DLD1 (cell line): ENCODE measurements around the gene CDH4.

Source experiments
- in situ Hi-C: cut with HindIII; loops from 2 replicates; pipeline ENCODE4 v1.10.0; 2017; ENCODE audit warnings: low sequenced_read_pairs

The CDH4 gene

DNA sequence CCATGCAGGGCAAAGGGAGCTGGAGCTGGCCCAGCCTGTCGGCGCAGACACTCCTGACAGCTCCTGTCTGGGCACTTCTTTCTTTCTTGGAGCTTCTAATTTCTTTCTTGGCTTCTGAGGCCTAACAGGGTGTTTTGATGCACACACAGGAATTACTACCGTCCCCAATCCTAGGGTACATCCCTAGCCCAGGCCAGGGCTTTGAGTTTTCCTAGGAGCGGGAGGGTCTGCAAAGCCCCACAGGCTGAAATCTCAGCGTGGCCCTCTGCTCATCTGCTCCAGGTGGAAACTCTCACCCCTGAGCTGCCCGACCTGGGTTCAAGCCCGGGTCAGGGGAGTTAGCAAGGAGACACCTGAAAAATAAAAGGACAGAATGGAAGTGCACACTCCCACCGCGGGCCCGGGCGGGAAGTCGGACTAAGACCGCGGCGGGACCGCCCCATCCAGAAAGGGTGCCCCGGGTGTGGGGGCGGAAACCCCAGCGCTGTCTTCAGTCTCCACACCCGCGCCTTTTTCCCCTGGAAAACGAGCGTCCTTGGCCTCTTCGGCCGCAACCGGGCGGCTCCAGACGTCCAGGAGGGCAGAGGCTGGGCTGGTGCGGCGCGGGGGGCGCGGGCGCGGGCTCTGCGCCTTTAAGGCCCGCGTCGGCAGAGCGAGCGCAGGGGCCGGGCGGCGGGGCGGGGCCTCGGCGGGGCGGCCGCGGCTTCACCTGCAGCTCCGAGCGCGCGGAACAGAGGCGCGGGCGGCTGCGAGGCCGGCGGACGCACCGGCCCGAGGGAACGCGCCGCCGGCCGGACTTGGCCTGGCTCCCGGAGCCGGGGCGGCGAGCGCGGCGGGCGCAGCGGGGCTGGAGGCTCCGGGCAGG is at the start of gene CDH4:
Gene CDH4, plus strand, starts transcription at position 733 of the 865 bp plus-strand sequence.
- in situ Hi-C loops = no loop called here

DNA sequence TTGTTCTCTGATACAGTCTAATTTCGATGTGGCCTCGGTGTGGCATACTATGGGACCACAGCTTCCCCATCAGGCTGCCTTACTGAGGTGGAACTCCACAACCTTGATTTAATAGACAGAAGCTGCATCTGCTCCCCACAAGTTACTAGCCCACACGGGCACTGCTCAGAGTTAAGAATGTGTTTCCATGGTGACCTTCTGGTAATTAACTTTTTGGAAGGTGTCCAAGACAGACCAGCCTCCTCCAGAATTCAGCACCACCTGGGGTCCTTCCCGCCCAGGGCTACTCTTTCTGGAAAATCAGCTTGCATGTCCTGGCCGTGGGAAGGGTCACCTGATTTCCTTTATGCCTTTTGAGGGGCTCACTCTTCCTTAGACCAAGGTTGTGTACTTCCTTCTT is 48.7 kb upstream of the CDH4 start:
- in situ Hi-C loops = no loop called here

DNA sequence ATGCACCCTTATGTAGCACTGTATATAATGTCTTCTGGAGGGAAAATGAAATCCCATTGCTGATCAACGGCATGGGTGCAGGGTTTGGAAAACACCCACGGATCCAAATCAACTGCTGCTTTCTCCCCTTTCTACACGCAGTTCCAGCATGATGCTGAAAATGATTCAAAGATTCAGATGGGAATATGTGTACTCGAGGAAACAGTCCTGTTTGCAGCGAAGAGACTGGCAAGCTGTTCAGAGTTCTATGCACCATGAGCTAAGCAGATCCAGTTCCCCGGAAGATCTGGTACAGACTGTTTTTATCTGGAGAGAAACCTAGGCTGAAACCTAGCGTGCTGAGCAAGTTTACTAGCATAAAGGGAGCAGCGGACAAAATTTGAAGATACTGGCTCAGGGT is 47.9 kb upstream of the CDH4 start:
- in situ Hi-C loops = no loop called here

DNA sequence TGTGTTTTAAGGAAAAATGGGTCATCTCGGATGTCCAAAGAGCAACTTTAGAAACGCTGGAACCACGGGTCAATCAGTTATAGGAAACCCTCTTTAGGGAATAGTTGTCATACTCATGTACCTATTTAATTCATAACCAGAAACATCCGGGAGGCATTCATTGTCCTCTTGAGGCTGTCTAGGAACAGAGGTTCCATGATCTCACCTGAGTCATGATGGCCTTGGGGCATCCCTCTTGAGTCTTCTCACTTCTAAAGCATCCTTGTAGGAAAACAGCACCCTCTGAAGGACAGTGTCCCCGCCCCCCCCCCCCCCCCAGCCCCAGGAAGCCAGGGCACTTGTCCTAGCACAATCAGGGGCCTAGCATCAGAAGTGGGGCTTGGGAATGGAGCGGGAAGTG is 46.3 kb upstream of the CDH4 start:
- in situ Hi-C loops = no loop called here

DNA sequence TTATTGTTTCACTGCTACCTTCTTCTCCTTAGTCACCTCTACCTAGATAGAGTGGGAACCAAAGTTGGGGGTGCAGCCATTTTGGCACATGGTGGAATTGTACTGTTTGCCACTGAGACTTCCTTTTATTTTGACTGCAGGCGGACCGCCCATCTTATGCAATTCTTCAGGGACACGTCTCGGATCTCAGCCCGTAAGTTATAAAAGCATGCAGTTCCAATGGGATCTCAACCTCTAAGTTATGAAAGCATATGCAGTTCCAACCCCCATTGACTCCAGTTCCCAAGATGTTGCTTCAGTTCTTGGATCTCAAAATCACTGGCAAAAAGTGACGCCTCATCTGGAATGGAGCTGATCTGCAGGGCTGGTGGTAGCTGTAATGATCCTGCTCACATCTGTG is 41.2 kb upstream of the CDH4 start:
- in situ Hi-C loops = no loop called here

DNA sequence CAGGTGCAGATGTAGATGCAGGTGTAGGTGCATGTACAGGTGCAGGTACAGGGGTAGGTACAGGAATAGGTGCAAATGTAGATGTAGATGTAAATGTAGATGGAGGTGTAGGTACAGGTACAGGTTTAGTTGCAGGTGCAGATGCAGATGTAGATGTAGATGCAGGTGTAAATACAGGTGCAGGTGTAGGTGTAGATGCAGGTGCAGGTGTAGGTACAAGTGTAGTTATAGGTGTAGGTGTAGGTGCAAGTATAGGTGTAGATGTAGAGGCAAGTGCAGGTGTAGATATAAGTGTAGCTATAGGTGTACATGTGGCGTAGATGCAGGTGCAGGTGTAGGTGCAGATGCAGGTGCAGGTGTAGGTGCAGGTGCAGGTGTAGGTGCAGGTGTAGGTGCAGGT is 34.2 kb upstream of the CDH4 start:
- in situ Hi-C loops = no loop called here

DNA sequence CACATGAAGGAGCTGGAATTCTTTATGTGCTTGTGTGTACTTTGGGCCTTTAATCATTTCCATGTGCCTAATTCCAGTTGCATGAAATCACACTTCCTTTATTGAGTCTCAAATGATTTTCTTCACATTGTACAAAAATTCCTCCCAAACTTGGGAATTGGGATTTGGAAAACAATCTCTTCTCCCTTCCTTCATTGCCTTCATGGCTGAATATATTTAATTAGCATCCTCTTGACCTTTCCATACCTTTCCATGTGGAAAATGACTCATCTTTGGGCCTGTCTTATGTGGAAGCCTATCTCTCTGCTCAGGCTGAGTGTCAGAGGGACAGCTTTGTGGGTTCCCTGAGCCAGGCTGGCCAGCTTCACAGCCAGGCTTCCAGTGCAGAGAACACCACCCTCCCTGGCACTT is 33.0 kb upstream of the CDH4 start:
- in situ Hi-C loops = no loop called here

DNA sequence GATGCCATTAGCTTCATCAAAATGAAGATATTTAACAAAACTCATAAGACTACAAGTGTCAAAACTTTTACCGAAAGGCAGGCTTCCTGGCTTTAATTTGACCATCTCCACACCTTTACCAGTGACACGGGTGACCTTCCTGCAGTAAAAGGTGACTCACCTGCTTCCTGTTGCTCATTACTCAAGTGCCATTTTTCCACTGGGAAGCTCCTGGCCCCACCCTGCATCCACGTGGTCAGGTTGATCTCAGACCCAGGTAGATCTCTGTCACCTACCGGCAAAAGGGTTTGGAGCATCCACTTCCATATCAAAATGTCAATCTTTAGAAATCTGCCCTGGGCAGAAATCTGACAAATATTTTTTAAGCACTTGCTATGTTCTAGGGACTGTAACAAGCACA is 31.9 kb upstream of the CDH4 start:
- in situ Hi-C loops = no loop called here

DNA sequence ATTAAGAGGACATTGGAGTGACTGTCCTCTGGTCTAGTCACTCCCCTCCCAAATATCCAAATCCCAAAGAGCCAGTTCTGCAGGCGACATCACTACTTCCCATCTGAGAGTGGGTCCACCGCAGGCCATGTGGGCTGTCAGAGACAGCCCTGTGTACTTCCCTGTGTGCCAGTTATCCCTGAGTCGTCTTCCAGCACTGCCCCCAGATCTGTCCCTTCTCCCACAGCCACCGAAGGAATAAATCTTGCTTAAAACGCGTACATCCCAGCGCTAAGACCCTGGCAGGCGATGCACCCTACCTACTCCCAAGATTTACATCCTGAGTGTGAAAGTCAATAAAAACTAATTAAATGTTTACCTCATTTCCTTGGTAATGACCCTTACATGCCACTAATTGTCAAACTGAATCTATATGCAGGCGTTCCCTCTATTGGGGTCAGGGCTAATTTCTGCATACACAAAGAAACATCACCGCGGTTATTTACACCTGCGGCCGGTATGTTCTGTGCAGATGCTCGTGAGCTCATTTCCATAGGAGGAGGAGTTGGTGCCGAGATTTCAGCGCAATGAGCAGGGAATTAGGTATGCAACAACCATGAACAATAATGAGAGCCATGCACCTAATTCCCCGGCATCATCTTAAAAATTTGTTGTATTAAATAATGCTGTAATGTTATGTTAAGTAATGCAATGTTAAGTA is 31.3 kb upstream of the CDH4 start:
- in situ Hi-C loops = no loop called here

DNA sequence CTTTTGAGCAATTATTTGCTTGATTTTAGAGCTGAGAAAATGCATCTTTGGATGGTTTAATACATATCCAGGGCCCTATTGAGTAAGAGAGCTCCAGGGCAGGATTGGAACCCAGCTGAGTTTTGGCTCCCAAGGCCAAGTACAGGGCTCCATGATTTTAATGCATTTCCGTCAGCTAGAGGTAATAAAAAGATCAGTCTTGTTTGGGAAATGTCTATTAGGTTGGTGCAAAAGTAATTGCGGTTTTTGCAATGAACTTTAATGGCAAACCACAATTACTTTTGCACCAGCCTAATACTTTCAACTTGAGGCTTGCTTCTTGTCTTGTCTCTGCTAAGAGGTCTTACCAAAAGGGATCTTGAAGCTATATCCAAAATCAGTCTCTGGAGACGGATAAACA is 29.4 kb upstream of the CDH4 start:
- in situ Hi-C loops = no loop called here

DNA sequence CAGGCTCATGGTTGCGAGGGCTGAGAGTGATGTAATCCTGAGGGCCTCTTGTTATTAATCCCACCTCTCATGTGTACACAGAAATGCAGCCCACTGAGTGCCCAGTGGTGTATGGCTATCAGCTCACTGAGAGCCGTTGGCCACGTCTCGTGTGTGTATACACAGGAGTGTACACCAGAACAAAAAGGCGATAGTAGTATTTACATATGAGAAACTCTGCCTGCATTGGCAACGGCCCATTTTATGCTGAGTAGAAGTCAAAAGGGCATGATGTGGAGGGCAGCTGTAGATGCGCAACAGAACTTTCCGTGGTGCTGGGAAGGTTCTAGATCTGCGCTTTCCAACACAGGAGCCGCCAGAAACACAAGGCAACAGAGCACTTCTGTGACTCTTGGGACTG is 28.9 kb upstream of the CDH4 start:
- in situ Hi-C loops = no loop called here

DNA sequence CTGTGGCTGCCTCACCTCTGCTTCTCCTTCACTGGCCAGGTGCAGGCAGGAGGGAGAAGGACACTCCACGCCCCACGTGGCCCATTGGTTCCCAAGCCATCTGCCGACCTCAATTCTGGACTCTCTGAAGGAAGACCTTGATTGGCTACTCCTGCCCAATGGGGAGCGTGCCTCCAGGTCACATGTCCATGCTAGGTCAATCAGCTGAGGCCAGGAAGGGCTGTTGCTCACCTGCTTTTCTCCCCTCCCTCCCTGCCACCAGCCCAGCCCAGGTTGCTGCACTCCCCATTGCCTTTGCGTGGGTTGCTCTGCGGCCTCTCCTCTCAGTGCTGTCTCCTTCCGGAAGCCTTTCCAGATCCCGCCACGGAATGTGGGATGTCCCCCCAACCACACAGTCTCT is 21.9 kb upstream of the CDH4 start:
- in situ Hi-C loops = no loop called here

DNA sequence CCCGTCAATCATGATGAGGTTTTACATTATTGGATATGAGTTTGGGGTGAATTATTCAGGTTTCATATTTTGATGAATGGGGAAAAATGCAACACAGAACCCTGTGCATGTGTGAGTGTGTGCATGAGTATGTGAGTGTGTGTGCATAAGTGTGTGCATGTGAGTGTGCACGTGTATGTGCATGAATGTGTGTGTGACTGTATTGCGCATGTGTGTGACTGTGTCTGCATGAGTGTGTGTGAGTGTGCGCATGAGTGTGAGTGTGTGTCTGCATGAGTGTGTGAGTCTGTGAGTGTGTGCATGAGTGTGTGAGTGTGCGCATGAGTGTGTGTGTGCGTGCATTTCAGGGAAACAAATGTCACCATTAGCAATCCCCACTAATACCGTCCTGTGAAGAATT is 18.5 kb upstream of the CDH4 start:
- in situ Hi-C loops = no loop called here

DNA sequence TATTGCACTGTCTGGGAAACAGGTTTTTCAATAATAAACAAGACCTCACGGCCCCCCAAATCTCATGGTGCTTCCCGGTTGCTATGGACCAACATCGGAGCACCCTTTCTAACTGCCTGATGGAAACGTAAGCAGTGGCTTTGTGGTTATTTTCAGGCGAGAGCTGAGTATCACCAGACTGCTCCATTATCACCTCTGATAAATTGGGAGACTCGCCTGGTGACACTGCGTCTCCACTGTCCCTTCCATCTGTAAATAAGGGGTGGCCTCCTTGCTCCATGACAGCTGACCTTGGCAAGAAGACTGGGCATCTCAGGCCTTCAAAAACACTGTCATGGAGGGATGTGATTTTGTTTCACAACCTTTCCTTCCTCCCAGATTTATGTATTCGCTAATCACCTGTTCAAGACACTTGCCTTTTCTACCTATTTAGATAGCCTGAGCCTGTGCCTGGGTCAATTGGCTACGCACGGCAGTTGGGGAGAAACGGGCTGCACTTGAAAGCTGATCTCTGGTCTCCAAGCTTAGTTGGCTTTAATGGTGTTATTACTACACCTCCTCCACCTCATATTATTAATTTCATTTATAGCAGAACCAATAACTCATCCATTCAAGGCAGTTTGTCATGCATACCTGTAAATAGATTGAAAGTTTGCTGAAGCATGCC is 17.7 kb upstream of the CDH4 start:
- in situ Hi-C loops = no loop called here

DNA sequence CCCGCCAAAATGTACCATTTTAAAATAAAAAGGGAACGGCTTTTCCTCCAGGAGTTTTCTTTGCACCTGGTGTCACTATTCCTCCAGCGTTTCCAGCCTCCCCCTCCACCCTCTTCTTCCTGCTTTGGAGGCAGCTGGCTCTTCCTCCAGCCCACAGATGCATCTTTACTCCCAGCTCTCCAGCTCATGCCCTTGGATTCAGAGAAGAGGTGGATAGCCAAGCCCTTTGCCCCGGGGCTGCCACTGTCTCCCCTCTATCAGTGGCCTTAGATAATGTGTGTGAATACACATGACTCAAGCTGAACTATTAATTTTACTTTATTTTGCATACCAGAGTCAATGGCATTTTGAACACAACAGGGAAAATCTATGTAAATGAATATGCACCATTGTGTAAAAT is 15.3 kb upstream of the CDH4 start:
- in situ Hi-C loops = no loop called here

DNA sequence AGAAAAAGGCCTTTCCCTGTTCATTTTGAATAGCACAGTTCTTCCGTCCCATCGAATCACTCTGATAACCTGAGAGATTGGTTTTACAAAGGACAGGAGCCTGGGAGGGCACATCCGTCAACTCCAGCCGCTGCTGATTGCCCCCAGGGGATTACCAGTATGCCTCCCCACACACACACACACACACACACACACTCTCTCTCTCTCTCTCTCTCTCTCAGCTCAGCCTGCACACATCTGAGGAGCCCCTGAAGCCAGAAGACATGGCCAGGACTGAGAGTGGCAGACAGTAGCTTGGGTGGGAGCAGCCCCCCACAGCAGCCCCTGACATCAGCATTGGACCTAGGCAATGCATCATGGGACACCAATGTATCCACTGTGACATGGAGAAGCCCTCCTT is 13.2 kb upstream of the CDH4 start:
- in situ Hi-C loops = no loop called here

DNA sequence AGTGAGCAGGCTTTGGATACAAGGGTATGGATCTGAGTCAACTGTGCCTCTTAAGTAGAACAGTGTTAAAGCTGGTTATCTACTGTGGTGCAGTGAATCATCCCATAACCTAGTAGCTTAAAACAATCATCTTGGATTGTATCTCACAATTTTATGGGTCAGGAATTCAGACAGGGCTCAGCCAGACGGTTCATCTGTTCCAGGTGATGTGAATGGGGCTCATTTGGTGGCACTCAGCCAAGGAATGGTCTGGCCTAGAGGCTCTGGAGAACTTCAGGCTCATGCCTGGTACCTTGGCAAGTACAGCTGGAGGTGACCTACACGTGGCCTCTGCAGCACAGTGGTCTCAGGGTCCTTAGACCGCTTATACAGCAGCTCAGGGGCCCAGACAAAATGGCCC is 11.2 kb upstream of the CDH4 start:
- in situ Hi-C loops = no loop called here

DNA sequence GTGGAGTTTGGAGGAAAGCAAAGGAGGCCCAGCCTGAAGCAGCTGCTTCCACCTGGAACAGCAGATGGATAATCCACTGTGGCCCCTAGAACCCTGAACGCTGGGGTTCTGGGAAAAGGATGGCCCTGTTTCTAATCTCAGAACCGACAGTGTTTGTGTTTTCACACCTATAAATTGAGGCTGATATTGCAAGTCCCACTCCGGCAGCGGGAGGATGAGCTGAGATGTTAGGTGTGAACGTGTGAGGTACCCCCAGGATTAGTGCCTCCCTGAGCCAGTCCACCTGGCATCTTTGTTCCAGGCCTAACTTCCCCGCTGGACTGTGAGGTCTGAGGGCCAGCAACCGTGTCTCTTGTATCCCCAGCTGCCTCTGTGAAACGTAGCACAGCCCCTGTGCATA is 7.8 kb upstream of the CDH4 start:
- in situ Hi-C loops = no loop called here

DNA sequence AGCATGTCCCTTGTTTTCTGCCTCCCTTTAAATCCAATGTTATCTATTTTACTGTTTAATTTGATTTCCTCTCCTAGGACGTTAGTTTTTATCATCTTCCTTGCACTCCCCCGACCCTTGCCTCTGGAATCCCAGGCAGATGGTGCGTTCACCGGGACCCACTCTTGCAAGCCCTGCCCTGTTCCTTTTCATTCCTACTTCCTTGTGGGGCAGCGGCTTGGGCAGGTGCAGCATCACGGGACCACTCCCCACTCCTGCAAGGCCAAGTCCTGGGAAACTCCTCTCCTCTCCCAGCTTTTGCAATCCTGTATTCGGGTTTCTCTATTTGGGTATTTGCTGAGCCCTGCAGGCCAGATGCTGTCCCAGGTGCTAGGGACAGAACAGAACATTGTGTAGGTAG is 5.8 kb upstream of the CDH4 start:
- in situ Hi-C loops = no loop called here

DNA sequence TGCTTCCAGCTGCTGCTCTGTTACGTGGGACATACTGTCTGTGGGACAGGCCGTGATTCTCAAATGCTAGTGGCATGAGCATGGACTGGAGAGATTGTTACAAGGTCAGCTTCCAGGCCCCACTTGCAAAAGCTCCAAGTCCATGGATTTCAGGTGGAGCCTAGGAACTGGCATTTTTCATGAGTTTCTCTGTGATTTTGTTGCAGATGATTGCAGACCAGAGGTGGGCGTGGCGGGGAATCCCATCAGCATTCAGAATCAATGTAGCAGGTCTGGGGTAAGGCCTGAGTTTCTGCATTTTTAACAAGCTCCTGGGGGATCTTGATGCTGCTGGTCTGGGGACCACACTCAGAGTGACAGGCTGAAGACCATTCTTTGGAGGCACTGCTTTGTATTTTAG is 2.4 kb upstream of the CDH4 start:
- in situ Hi-C loops = no loop called here

DNA sequence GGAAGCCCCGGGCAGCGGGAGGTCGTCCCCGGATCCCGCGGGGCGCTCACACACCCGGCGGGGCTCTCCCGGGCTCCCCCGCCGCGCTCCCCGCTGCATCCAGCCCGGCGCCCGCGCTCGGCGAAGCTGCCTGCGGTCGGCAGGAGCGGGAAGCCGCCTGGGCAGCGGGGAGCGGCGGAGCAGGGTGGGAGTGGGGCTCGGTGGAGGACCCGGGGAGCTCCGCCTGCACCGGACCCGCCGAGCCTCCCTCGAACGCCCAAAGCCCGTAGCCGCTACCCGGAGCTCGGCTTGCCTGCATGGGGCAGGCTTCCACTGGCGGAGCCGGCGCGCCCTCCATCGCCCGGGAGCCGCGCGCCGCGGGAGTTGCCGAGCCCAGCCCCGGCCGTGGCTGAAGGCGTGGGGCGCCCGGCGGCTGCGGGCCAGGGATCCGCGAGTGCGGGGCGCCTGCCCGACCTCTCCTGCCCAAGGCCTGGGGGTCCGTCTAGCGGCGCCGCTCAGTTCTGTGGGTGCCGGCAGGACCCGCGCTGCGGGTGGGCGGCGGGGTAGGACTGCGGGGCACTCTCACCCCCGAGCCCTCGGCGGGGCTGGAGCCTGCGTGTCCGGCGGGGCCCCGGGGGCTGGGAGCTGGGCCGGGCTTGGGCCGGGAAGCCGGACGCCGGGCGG is 671 bp downstream of the CDH4 start:
- in situ Hi-C loops = no loop called here

DNA sequence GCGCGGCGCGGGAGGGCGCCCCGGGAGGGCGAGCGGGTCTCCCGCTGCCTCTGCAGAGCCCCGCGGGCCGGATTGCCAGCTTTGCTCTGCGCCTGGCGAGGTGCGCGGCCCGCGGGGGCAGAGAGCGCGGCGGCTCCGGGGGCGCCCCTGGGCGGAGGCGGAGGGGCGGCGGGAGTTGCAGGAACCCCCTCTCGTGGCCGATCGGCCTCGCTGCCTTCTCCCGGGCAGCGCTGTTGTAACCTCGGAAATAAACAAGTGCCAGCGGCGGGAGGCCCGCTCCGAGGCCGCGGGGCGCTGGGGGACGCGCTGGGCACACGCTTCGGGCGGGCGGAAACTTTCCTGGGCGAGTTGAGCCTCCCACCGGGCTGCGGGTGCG is 1.2 kb downstream of the CDH4 start:
- in situ Hi-C loops = no loop called here
